HG03565 (cell line): Measurements from ENCODE around the gene NETO2.
"Not testable (repeated sequence)": the region's sequence is repeated elsewhere in the genome, so short reads cannot be mapped to it uniquely, and the experiment has no call there.

ENCODE experiments used
- ATAC-seq: cut with Tn5 transposase; IDR thresholded peaks from one replicate; pipeline ENCODE4 v1.9.1; 2021; ENCODE audit warnings: mild to moderate bottlenecking, moderate library complexity; ENCODE audit not compliant: unreplicated experiment

Gene NETO2

GRCh38 chr16:47136099-47136842, 7.5 kb downstream of the NETO2 start:
- no peak for ATAC-seq

GRCh38 chr16:47134550-47134949, 9.2 kb downstream of the NETO2 start:
- no peak for ATAC-seq

- ATAC-seq = no peak
These were observed 11.4 kb downstream of the NETO2 start for GRCh38 chr16:47132308-47132707.

- no peak for ATAC-seq
These were observed 13.8 kb downstream of the NETO2 start for GRCh38 chr16:47129755-47130435.

- ATAC-seq = no peak
These were observed 16.2 kb downstream of the NETO2 start for GRCh38 chr16:47127541-47127940.

- ATAC-seq = no peak
These were observed 18.0 kb downstream of the NETO2 start for GRCh38 chr16:47125757-47126156.

- ATAC-seq = no peak
These were observed 30.6 kb downstream of the NETO2 start for GRCh38 chr16:47113130-47113529.

- ATAC-seq = no peak
These were observed 32.8 kb downstream of the NETO2 start for GRCh38 chr16:47110939-47111338.

- ATAC-seq = no peak
These were observed 34.4 kb downstream of the NETO2 start for GRCh38 chr16:47109361-47109760.

GRCh38 chr16:47102921-47103320, 40.8 kb downstream of the NETO2 start:
- not testable (repeated sequence) for ATAC-seq

GRCh38 chr16:47097154-47097553, 46.6 kb downstream of the NETO2 start:
- ATAC-seq = not testable (repeated sequence)

GRCh38 chr16:47096297-47096696, 47.4 kb downstream of the NETO2 start:
- no peak for ATAC-seq

- no peak for ATAC-seq
These were observed 59.5 kb downstream of the NETO2 start for GRCh38 chr16:47084198-47084597.

GRCh38 chr16:47082099-47082865, 61.5 kb downstream of the NETO2 start:
- ATAC-seq = no peak

GRCh38 chr16:47081115-47081514, 62.6 kb downstream of the NETO2 start:
- no peak for ATAC-seq

GRCh38 chr16:47079860-47080259, 63.9 kb downstream of the NETO2 start:
- no peak for ATAC-seq

- no peak for ATAC-seq
These were observed 70.3 kb downstream of the NETO2 start for GRCh38 chr16:47073223-47074155.

- ATAC-seq = no peak
These were observed 71.6 kb downstream of the NETO2 start for GRCh38 chr16:47072158-47072557.

- no peak for ATAC-seq
These were observed 73.7 kb downstream of the NETO2 start for GRCh38 chr16:47069841-47070584.

- no peak for ATAC-seq
These were observed 74.4 kb downstream of the NETO2 start for GRCh38 chr16:47069313-47069712.
